Smooth muscle cell (in vitro differentiated cells): ENCODE measurements around the gene HPS3. TPM values are rescaled to one million over a fixed set of nuclear protein-coding genes. Genes with fewer than 3 reads are reported as not detected.

ENCODE experiments used
- DNase-seq: peaks from one replicate; lab custom pipeline; 2025; ENCODE audit not compliant: unreplicated experiment; lab: John Stamatoyannopoulos, UW
- H2AFZ ChIP-seq: fragments of 200-600 bp; sonication (generic); 2 replicates; pipeline ENCODE4 v1.6.0; 2016; ENCODE audit warnings: antibody characterized with exemption, low read depth, mild to moderate bottlenecking
- H3F3A ChIP-seq: fragments of 200-600 bp; sonication (generic); 2 replicates; pipeline ENCODE4 v1.6.0; 2017; ENCODE audit warnings: antibody characterized with exemption, low read depth
- H3K27ac ChIP-seq: fragments of 200-600 bp; sonication (generic); 2 replicates; pipeline ENCODE4 v1.5.1; 2016; ENCODE audit warnings: low read depth, mild to moderate bottlenecking
- H3K27me3 ChIP-seq: fragments of 200-600 bp; sonication (generic); 2 replicates; pipeline ENCODE4 v1.6.1; 2016; ENCODE audit warnings: low read depth, mild to moderate bottlenecking
- H3K36me3 ChIP-seq: fragments of 200-600 bp; sonication (generic); 2 replicates; pipeline ENCODE4 v1.5.1; 2016; ENCODE audit warnings: low read depth
- H3K4me1 ChIP-seq: fragments of 200-600 bp; sonication (generic); 2 replicates; pipeline ENCODE4 v1.5.1; 2016; ENCODE audit warnings: low read depth
- H3K4me2 ChIP-seq: fragments of 200-600 bp; sonication (generic); 2 replicates; pipeline ENCODE4 v1.6.0; 2016; ENCODE audit warnings: mild to moderate bottlenecking
- H3K4me3 ChIP-seq: fragments of 200-600 bp; sonication (generic); 2 replicates; pipeline ENCODE4 v1.5.1; 2016; ENCODE audit warnings: mild to moderate bottlenecking
- H3K79me2 ChIP-seq: fragments of 200-600 bp; sonication (generic); 2 replicates; pipeline ENCODE4 v1.6.0; 2016; ENCODE audit warnings: low read depth, mild to moderate bottlenecking
- H3K9ac ChIP-seq: fragments of 200-600 bp; sonication (generic); 2 replicates; pipeline ENCODE4 v1.6.0; 2016; ENCODE audit warnings: low read depth
- H3K9me3 ChIP-seq: fragments of 200-600 bp; sonication (generic); replicated peaks from 2 replicates; pipeline ENCODE4 v1.5.1; 2016; ENCODE audit warnings: low read depth
- H4K20me1 ChIP-seq: fragments of 200-600 bp; sonication (generic); 2 replicates; pipeline ENCODE4 v1.6.0; 2016; ENCODE audit warnings: low read depth
- WGBS: methylation state at CpG from one replicate; pipeline ENCODE4 v1.1.7; 2016; ENCODE audit warnings: low lambda C conversion rate; 5-methylcytosine and 5-hydroxymethylcytosine counted together
- polyA plus RNA-seq: library from polyadenylated mRNA; unstranded; fragments of >200 nt; fragmentation: Nextera tagmentation; extraction: Ambion mirVana; gene quantifications from 2 replicates; pipeline ENCODE4 v1.2.1, GENCODE V29; 2016
- total RNA-seq: library from RNA; depleted of rRNA; stranded (reverse); fragments of >200 nt; gene quantifications from 2 replicates; pipeline ENCODE4 v1.2.3, GENCODE V29; 2014
- TF ChIP-seq, protein P1 (sequence below): fragments of 200-600 bp; sonication (generic); IDR thresholded peaks from 2 replicates; pipeline ENCODE4 v1.5.1; 2017; ENCODE audit warnings: borderline replicate concordance, mild to moderate bottlenecking, antibody characterized with exemption; ENCODE audit not compliant: insufficient read depth, poor library complexity, severe bottlenecking

Gene HPS3
- total and polyA plus RNA-seq, 2 experiments from 2014 or later, result 12.3 to 25.4 TPM

- H3K4me1 ChIP-seq, result no peaks in the 10 kb centered on the region
- no peaks in the 10 kb centered on the region for H4K20me1 ChIP-seq
- H3F3A ChIP-seq, result no peaks in the 10 kb centered on the region
- no peaks in the 10 kb centered on the region for H3K36me3 ChIP-seq
- H2AFZ ChIP-seq, result no peak overlapping the region
- no peaks in the 10 kb centered on the region for H3K9me3 ChIP-seq
- no peak overlapping the region for H3K4me3 ChIP-seq
- H3K4me2 ChIP-seq, result no peak overlapping the region
- WGBS, result 66% methylated on average over 4 of the region's 4 CpGs
- no peak for DNase-seq
- H3K27me3 ChIP-seq, result no peaks in the 10 kb centered on the region
- peak overlapping the region; percentile 5 for H3K27ac ChIP-seq
- no peak overlapping the region for H3K9ac ChIP-seq
- H3K79me2 ChIP-seq, result no peaks in the 10 kb centered on the region
- TF ChIP-seq, protein P1, sequence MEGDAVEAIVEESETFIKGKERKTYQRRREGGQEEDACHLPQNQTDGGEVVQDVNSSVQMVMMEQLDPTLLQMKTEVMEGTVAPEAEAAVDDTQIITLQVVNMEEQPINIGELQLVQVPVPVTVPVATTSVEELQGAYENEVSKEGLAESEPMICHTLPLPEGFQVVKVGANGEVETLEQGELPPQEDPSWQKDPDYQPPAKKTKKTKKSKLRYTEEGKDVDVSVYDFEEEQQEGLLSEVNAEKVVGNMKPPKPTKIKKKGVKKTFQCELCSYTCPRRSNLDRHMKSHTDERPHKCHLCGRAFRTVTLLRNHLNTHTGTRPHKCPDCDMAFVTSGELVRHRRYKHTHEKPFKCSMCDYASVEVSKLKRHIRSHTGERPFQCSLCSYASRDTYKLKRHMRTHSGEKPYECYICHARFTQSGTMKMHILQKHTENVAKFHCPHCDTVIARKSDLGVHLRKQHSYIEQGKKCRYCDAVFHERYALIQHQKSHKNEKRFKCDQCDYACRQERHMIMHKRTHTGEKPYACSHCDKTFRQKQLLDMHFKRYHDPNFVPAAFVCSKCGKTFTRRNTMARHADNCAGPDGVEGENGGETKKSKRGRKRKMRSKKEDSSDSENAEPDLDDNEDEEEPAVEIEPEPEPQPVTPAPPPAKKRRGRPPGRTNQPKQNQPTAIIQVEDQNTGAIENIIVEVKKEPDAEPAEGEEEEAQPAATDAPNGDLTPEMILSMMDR, result no peak
Measured at GRCh38 chr3:149209431-149209830, 80.0 kb downstream of the HPS3 start.

- H3F3A ChIP-seq, result no peaks in the 10 kb centered on the region
- no peak overlapping the region for H3K9ac ChIP-seq
- no peak overlapping the region for H3K27ac ChIP-seq
- 82% methylated on average over 1 of the region's 1 CpG for WGBS
- no peaks in the 10 kb centered on the region for H3K9me3 ChIP-seq
- no peaks in the 10 kb centered on the region for H4K20me1 ChIP-seq
- no peaks in the 10 kb centered on the region for H3K27me3 ChIP-seq
- no peaks in the 10 kb centered on the region for H3K36me3 ChIP-seq
- H2AFZ ChIP-seq, result no peak overlapping the region
- H3K4me3 ChIP-seq, result no peak overlapping the region
- no peak overlapping the region for H3K4me2 ChIP-seq
- TF ChIP-seq, protein P1, result no peak
- no peak for DNase-seq
- H3K4me1 ChIP-seq, result peaks cover 7% of the 10 kb centered on the region
- H3K79me2 ChIP-seq, result no peaks in the 10 kb centered on the region
Measured at GRCh38 chr3:149212386-149212785, 82.9 kb downstream of the HPS3 start.

DNA sequence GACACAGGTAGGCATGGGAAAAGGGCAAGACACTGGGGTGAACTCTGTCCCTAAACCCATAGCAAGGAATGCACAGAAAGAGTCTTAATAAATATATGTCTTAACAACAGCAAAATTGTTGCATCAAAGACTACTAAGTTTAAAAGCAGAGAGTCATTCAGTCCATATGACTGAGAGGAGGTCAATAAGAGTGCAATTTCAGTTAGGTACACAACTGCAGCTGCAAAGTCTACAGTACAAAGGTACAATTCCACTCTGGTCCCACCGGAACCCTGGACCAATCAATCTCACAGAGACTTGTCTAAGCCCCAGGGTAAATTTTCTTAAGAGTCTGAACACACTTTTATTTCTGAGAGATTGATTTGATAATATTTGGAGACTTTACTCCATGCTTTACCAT is 85.3 kb downstream of the HPS3 start:
- Histone ChIP-seq H3K4me1 (peaks cover 7% of the 10 kb centered on the region), H3K4me3 (no peak overlapping the region), H3K27me3 (no peaks in the 10 kb centered on the region), H3K4me2 (no peak overlapping the region), H3K36me3 (no peaks in the 10 kb centered on the region), H3K9ac (no peak overlapping the region), H2AFZ (no peak overlapping the region), H3K9me3 (no peaks in the 10 kb centered on the region), H3F3A (no peaks in the 10 kb centered on the region), H3K79me2 (no peaks in the 10 kb centered on the region), H3K27ac (no peak overlapping the region), H4K20me1 (no peaks in the 10 kb centered on the region)
- no peak for DNase-seq
- 86% methylated on average over 1 of the region's 1 CpG for WGBS
- TF ChIP-seq, protein P1, result no peak

- Histone ChIP-seq H3K9ac (no peak overlapping the region), H3K79me2 (no peaks in the 10 kb centered on the region), H4K20me1 (no peaks in the 10 kb centered on the region), H3K27me3 (no peaks in the 10 kb centered on the region), H3K4me3 (no peak overlapping the region), H3K4me1 (peaks cover 7% of the 10 kb centered on the region), H3K27ac (no peak overlapping the region), H3F3A (no peaks in the 10 kb centered on the region), H3K36me3 (no peaks in the 10 kb centered on the region), H2AFZ (no peak overlapping the region), H3K4me2 (no peak overlapping the region), H3K9me3 (no peaks in the 10 kb centered on the region)
- DNase-seq, result no peak
- WGBS, result 83% methylated on average over 2 of the region's 2 CpGs
- TF ChIP-seq, protein P1, result no peak
Measured at GRCh38 chr3:149215515-149215914, 86.1 kb downstream of the HPS3 start.
